Measurements from ENCODE around the gene VKORC1.
"Not testable (repeated sequence)": the region's sequence is repeated elsewhere in the genome, so short reads cannot be mapped to it uniquely, and the experiment has no call there.

VKORC1 gene

GRCh38 chr16:31106509-31107464, 12.2 kb upstream of the VKORC1 start:
- no peak for DNase-seq

DNA sequence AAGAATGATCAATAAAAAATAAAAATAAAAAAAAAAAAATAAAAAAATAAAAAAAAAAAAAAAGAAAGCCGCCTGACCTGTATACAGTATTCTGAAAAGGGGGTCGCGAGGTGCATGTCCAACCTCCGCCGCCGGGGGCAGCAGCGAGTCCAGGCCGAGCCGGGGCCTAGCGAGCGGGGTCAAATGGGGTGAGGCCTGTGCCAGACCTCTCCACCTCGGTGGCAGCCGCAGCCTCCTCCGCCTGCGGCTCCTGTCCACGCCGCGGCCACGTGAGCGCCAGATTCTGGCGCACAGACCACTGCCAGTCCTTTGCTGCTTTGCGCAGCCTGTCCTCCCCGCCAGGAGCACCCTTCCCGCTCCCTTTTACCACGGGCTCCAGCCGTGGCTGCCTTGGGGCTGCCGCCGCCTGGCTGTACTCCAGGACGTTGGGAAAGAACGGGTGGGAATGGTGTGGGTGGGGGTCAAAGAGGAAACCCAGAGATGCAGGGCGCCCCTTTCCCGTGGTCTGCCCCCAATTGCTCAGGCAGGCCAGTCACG, 11.1 kb upstream of the VKORC1 start:
- DNase-seq: peak; percentile 36

DNA sequence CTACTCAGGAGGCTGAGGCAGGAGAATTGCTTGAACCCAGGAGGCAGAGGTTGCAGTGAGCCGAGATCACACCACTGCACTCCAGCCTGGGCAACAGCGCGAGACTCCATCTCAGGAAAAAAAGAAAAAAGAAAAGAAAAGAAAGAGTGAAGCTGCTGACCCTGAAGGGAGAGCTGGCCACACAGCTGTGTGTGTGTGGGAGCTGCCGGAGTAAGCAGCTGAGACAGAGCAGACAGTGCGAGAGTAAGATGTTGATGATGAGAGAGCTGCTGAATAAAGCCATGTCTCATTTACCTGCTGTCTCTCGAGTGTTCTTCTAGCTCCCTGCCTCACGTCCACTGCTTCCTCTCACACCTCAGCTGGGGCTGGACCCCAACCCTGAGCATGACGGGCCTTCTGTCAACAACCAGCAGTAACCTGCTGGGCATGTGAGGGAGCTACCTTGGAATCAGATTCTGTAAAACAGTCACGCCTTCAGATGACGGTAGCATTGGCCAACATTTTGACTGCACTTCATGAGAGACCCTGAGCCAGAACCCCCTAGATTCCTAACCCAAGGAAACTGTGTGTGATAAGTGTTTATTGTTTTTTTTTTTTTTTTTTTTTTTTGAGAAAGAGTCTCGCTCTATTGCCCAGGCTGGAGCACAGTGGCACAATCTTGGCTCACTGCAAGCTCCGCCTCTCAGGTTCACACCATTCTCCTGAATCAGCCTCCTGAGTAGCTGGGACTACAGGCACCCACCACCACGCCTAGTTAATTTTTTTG, 6.5 kb upstream of the VKORC1 start:
- DNase-seq: not testable (repeated sequence)

GRCh38 chr16:31099860-31100638, 5.5 kb upstream of the VKORC1 start:
- DNase-seq: no peak

- no peak for DNase-seq
Observed at GRCh38 chr16:31094088-31094423, 541 bp downstream of the VKORC1 start.

DNA sequence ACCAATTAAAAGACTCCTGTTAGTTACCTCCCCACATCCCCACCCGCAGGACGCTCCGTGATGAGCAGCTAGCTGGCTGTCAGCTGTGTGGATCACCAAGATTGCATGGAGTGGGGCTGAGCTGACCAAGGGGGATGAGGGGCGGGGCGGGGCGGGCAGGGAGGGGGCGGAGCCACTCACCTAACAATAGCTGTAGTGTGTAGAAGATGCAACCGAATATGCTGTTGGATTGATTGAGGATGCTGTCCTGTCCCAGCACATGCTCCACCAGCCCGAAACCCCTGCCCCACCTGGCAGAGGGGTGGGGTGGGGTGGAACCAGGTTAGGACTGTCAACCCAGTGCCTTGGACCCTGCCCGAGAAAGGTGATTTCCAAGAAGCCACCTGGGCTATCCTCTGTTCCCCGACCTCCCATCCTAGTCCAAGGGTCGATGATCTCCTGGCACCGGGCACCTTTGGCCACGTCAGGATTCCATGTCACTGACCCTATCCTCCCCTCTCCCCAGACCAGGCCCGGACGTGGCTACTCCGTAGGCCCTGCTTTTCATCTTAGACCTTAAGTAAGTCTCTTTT, 1.4 kb downstream of the VKORC1 start:
- no peak for DNase-seq

- no peak for DNase-seq
Observed at GRCh38 chr16:31092330-31092729, 2.3 kb downstream of the VKORC1 start.

GRCh38 chr16:31090540-31090939, 4.1 kb downstream of the VKORC1 start:
- no peak for DNase-seq

GRCh38 chr16:31089199-31089598, 5.4 kb downstream of the VKORC1 start:
- no peak for DNase-seq

- DNase-seq: no peak
Observed at GRCh38 chr16:31088459-31089183, 6.0 kb downstream of the VKORC1 start, which contains the start of gene PRSS53. TSS of gene PRSS53 (minus strand) at chr16:31088943. CDS start at chr16:31088809, 134 bp downstream.

- no peak for DNase-seq
Observed at GRCh38 chr16:31087971-31088370, 6.6 kb downstream of the VKORC1 start.

DNA sequence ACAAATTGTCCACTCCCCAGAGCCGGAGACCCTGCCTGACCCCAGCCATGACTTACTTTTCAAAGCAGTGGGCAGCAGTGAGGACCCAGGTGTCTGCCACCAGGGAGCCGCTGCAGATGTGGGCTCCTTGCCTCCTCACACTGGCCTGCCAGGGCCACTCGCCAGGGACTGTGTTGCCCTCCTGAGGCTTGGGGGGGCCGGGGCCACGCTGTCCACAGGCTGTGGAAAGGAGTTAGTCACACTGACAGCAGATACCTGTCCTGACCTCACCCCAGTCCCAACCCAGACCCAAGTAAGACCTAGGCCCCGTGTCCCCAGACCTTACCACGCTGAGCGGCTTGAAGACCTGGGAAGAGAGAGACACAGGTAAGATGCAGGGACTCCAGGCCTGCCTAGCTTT, 7.1 kb downstream of the VKORC1 start:
- no peak for DNase-seq

DNA sequence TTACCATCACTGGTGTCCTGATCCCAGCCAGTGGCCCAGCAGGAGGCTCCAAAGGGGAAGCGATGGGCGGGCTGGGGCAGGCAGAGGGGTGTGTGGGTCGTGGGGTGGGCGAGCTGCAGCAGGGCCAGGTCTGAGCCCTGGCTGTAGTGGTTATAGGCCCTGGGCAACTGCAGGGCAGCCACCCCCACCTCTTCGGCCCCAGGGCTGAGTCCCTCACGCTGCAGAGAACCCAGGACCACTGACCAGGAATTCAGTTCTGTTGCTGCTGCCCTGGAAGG, 8.0 kb downstream of the VKORC1 start:
- DNase-seq: no peak

DNA sequence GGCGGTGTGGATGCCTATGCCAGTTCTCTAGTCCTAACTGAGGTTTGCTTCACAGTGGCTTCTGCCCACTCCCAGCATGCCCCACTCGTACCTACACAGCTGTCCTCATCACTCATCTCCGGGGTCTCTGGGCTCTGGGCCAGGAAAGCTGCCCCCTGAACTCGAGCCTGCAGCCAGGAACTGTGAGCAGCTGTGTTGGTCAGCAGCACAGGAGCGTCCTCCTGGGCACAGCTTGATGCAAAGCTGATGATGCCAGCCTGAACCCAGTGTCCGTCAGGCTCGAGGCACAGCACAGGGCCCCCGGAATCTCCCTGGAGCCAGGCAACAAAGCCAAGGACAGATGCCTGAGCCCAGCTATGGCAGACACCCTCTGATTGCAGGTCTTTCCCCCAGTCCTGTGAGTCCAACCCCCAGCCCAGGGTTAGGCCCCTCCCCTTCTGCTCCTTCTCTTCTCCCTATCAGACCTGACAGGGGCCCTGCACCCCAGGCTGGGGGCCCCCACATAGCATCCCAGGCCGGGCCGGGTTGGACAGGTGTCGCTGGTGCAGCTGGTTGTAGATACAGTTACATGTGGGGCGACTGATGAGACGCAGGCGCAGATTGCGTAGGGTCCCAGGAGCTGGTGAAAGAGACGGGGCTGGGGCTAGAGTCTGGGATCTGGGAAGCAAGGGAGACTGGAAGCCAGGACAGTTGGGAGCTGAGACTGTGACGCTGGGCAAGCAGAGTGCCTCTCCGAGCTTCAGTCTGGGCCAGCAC, 8.5 kb downstream of the VKORC1 start:
- DNase-seq: no peak

DNA sequence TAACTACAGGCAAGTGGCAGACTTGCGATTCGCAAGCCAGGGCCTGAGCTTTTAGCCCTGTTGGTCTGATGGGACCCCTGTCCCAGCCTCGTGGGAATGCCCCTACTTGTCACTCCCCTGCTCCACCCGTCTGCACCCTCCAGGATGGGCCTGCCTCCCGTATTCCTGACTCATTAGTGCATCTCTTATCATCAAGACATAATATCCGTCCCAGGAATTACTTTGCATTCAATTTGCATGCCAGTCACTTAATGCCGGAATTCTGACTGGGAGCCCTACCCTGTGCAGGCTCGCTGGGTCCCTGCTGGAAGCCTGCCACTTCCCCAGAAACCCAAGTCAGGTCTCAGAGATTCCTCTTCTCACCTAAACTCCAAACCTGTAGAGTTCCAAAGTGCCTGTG, 9.2 kb downstream of the VKORC1 start:
- DNase-seq: no peak

- DNase-seq: no peak
Observed at GRCh38 chr16:31084584-31085302, 9.9 kb downstream of the VKORC1 start.

- no peak for DNase-seq
Observed at GRCh38 chr16:31083981-31084380, 10.6 kb downstream of the VKORC1 start.

DNA sequence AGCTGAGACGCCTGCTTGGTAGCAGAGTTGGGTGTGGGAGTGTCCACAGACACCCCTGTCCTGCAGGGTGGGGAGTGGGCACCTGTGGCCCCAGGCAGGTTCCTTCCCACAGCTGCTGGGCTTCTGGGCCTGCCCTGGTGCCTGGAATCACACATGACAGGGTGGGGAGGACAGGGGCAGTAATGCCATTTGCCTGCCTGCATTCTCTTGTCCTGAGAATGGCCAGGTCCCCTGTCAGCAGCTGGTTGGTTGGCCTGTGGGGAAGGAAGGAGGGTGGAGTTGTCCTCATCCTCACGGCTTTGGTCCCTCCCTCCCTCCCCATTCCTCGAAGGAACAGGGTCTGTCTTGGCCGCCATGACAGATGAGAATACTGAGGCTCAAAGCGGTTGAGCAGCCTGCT, 11.0 kb downstream of the VKORC1 start:
- DNase-seq: no peak

- DNase-seq: no peak
Observed at GRCh38 chr16:31083081-31083480, 11.5 kb downstream of the VKORC1 start.

- no peak for DNase-seq
Observed at GRCh38 chr16:31082368-31083045, 12.1 kb downstream of the VKORC1 start.
